ENCODE results near the gene ALDH4A1. TPM values are rescaled to one million over a fixed set of nuclear protein-coding genes. Genes with fewer than 3 reads are reported as not detected.

ALDH4A1 gene
- total RNA-seq, 6 donors from 2014 or later = 5.7 to 13.4 (median 11.5) TPM

DNA sequence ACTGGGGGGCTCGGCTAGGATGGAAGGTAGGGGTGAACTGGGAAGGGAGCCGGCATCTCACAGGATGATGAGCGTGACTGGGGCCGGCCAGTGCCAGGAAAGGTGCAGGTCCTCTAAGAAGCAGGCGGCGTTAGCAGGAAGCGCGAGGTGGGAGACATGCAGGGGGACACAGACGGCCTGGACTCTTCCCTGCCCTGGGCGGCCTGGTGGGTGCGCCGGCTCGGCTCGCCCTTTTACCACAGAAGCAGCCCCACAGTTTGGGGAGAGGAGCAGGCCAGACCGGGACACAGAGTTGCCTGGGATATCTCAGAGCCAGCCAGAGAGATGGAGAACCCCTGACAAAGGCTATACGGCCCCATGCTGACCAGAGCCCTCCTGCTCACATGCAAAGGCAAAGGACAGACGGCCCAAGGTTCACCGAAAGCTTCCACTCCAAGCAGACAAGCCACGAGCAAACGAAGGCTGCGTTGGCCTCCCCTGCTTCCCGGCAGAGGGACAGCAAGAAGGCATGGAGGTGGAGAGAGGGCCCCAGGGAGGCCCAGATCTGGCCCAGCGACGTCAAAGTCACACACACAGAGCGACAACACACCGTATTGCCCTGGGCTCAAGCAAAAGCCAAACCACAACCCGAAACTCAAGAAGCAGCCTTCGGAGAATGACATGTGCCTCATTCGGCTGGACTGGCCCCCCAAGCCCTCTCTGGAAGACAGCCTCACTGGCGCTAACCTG, 14.9 kb upstream of the ALDH4A1 start:
- 89 to 92% methylated on average over 26 to 30 of the region's 30 CpGs for WGBS, 2 donors

DNA sequence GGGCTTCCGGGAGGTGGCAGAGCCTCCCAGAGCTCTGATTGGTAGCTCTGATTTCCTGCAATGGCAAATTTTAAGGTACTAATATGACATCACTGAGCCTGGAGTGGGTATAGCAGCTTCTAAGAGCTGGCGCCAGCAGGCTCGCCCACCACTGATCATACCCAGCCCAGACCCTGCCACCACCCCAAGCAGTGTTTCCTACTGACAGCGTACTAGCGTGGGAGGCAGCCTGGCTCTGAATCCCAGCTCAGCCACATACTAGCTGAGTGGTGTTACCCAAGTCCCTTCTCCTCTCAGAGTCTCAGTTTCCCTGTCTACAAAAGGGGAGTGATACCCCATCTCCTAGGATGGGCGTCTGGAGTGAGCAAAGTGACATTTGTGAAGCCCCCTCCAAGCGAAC, 13.0 kb upstream of the ALDH4A1 start:
- DNase-seq (no peak), ATAC-seq (ENCODE audit: low FRiP score in 2 of 2) (no peak)
- 96 to 97% methylated on average over 5 to 7 of the region's 7 CpGs for WGBS, 2 donors
- TF ChIP-seq EP300 (IDR thresholded peaks at IDR 0.05) (no peak), POLR2A (IDR thresholded peaks at IDR 0.05) (no peak), POLR2AphosphoS5 (IDR thresholded peaks at IDR 0.05) (no peak)
- TF ChIP-seq, protein P1, sequence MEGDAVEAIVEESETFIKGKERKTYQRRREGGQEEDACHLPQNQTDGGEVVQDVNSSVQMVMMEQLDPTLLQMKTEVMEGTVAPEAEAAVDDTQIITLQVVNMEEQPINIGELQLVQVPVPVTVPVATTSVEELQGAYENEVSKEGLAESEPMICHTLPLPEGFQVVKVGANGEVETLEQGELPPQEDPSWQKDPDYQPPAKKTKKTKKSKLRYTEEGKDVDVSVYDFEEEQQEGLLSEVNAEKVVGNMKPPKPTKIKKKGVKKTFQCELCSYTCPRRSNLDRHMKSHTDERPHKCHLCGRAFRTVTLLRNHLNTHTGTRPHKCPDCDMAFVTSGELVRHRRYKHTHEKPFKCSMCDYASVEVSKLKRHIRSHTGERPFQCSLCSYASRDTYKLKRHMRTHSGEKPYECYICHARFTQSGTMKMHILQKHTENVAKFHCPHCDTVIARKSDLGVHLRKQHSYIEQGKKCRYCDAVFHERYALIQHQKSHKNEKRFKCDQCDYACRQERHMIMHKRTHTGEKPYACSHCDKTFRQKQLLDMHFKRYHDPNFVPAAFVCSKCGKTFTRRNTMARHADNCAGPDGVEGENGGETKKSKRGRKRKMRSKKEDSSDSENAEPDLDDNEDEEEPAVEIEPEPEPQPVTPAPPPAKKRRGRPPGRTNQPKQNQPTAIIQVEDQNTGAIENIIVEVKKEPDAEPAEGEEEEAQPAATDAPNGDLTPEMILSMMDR (IDR thresholded peaks at IDR 0.05) = no peak
- no peak overlapping the region for H3K4me3 ChIP-seq
- peak overlapping the region in 3 of 4 donors; percentile 0 to 78 (median 52) for H3K27ac ChIP-seq
- peaks cover 1 to 56% (median 28%) of the 10 kb centered on the region in 4 donors for H3K36me3 ChIP-seq
- no peaks in the 10 kb centered on the region for H3K9me3 ChIP-seq
- H3K4me1 ChIP-seq = peaks cover 8 to 17% (median 12%) of the 10 kb centered on the region in 4 donors
- no peaks in the 10 kb centered on the region for H3K27me3 ChIP-seq

More for the DNA sequence above, 14.9 kb upstream of the ALDH4A1 start:
- DNase-seq (peak in 1 of 2 donors; percentile 68), ATAC-seq (ENCODE audit: low FRiP score in 2 of 2) (no peak)
- TF ChIP-seq POLR2AphosphoS5 (IDR thresholded peaks at IDR 0.05) (no peak), POLR2A (IDR thresholded peaks at IDR 0.05) (no peak), EP300 (IDR thresholded peaks at IDR 0.05) (no peak)
- TF ChIP-seq, protein P1 (IDR thresholded peaks at IDR 0.05) = no peak
- no peaks in the 10 kb centered on the region for H3K27me3 ChIP-seq
- no peak overlapping the region for H3K4me3 ChIP-seq
- no peak overlapping the region for H3K27ac ChIP-seq
- peaks cover 0 to 45% (median 24%) of the 10 kb centered on the region in 4 donors for H3K36me3 ChIP-seq
- no peaks in the 10 kb centered on the region for H3K9me3 ChIP-seq
- peaks cover 18 to 25% (median 22%) of the 10 kb centered on the region in 4 donors for H3K4me1 ChIP-seq

DNA sequence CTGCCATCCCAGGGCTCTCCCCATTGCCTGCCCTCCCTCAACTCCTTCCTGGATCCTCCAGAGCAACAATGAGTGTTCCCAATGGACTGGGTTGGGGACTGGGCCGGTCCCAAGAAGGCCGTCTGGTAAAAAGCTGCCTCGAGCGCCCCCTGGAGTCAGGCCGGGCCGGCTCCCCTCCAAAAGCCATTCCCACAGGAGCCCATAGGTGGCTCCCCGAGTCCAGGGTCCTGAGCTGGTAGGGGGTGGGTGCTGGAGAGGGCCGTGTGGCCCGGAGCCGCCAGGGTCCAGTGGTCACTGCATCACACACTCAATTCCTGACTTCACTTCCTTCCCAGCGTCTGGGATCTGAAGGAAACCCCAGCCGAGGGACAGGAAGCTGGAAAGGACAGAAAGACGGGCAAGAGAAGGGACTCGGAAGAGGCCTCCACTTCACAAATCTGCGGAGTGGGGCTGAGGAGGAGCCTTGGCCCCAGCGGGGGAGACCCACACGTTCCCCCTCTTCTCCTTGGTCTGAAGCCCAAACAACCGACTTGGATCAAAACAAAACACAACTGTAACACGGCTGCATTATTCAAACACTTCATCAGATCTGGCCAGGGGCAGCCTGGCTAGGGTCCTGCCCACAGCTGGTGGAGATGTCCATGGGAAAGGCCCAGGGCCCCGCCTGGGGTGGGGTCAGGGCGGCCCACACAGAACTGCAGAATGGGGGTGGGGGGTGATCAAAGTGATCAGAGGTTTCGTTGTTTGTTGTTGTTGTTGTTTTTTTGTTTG, 10.9 kb upstream of the ALDH4A1 start:
- no peaks in the 10 kb centered on the region for H3K9me3 ChIP-seq
- DNase-seq (peak; percentile 88 to 96), ATAC-seq (ENCODE audit: low FRiP score in 2 of 2) (peak; percentile 90)
- no peaks in the 10 kb centered on the region for H3K27me3 ChIP-seq
- TF ChIP-seq, protein P1 (IDR thresholded peaks at IDR 0.05) = peak; percentile 97 to 98 (median 98)
- peak in 1 of 2 donors; percentile 52 for TF ChIP-seq POLR2AphosphoS5 (IDR thresholded peaks at IDR 0.05)
- TF ChIP-seq POLR2A (IDR thresholded peaks at IDR 0.05) = no peak
- TF ChIP-seq EP300 (IDR thresholded peaks at IDR 0.05) = no peak
- H3K4me3 ChIP-seq = peak overlapping the region in 1 of 4 donors; percentile 25
- WGBS, 2 donors = 20 to 25% methylated on average over 20 to 22 of the region's 22 CpGs
- peak overlapping the region; percentile 39 to 81 (median 72) for H3K27ac ChIP-seq
- H3K4me1 ChIP-seq = peaks cover 13 to 20% (median 16%) of the 10 kb centered on the region in 4 donors
- peaks cover 2 to 62% (median 34%) of the 10 kb centered on the region in 4 donors for H3K36me3 ChIP-seq

DNA sequence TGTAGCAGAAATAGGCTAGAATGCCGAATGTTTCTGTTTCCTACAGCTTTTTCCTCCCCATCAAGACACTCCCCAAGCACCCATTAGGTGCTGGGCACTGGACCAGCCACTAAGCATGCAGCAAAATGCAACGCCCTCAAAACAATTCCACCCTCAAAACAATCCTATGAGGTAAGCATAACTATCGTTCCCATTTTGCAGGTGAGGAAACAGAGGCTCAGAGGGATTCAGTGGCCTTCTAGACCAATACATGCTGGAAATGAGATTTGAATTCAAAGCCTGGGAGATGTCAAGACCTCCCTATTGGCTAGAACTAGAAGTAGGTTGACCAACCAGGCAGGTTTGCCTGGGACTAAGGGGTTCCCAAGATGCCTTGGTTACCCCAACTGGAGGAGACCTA, 10.2 kb upstream of the ALDH4A1 start:
- 76 to 77% methylated on average over 3 of the region's 3 CpGs for WGBS, 2 donors
- H3K36me3 ChIP-seq = peaks cover 2 to 62% (median 37%) of the 10 kb centered on the region in 4 donors
- H3K27me3 ChIP-seq = no peaks in the 10 kb centered on the region

More for the DNA sequence above, 10.2 kb upstream of the ALDH4A1 start:
- DNase-seq (no peak), ATAC-seq (ENCODE audit: low FRiP score in 2 of 2) (no peak)
- Histone ChIP-seq H3K9me3 (no peaks in the 10 kb centered on the region), H3K4me1 (peaks cover 20 to 27% (median 23%) of the 10 kb centered on the region in 4 donors), H3K4me3 (no peak overlapping the region), H3K27ac (peak overlapping the region in 3 of 4 donors; percentile 65 to 81 (median 78))
- TF ChIP-seq POLR2AphosphoS5 (IDR thresholded peaks at IDR 0.05) = no peak
- no peak for TF ChIP-seq EP300 (IDR thresholded peaks at IDR 0.05)
- no peak for TF ChIP-seq POLR2A (IDR thresholded peaks at IDR 0.05)
- TF ChIP-seq, protein P1 (IDR thresholded peaks at IDR 0.05) = no peak
